ENCODE measurements around the gene SNRPA1. TPM values are rescaled to one million over a fixed set of nuclear protein-coding genes. Genes with fewer than 3 reads are reported as not detected.
A peak's percentile ranks its signal among the peaks of the same experiment; 100 is the strongest.

Gene SNRPA1
- total and polyA plus RNA-seq, 3 donors from 2014 or later = 91.0 to 121 (median 91.1) TPM

DNA sequence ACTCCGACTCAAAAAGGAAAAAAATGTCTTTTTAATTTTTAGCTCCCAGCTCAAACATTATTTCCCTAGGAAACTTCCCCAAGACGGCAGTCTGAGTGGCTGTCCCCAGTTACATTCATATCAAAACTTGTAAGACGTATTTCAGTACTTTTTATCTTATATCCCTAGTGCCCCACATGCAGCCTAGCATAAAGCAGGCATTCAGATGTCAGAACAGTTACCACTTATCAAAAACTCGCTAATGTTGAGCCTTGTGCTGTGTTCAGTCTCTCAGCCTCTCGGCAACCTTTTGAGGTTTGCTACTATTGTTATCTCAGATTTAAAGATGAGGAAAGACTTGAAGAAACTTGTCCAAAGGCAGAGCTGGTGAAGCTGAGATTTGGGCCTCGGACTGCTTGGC lies 11.1 kb downstream of the SNRPA1 start:
- 73 to 79% methylated on average over 6 of the region's 6 CpGs for WGBS, 2 donors
- H3K4me1 ChIP-seq = peaks cover 34% of the 10 kb centered on the region
- H3K9me3 ChIP-seq = no peaks in the 10 kb centered on the region
- H3K36me3 ChIP-seq (ENCODE audit: low read depth, missing control alignments) = no peaks in the 10 kb centered on the region
- DNase-seq = peak; percentile 62
- no peaks in the 10 kb centered on the region for H3K27me3 ChIP-seq
- H3K4me3 ChIP-seq = no peak overlapping the region
- TF ChIP-seq POLR2A (IDR thresholded peaks at IDR 0.05) = no peak
- TF ChIP-seq, protein P1, sequence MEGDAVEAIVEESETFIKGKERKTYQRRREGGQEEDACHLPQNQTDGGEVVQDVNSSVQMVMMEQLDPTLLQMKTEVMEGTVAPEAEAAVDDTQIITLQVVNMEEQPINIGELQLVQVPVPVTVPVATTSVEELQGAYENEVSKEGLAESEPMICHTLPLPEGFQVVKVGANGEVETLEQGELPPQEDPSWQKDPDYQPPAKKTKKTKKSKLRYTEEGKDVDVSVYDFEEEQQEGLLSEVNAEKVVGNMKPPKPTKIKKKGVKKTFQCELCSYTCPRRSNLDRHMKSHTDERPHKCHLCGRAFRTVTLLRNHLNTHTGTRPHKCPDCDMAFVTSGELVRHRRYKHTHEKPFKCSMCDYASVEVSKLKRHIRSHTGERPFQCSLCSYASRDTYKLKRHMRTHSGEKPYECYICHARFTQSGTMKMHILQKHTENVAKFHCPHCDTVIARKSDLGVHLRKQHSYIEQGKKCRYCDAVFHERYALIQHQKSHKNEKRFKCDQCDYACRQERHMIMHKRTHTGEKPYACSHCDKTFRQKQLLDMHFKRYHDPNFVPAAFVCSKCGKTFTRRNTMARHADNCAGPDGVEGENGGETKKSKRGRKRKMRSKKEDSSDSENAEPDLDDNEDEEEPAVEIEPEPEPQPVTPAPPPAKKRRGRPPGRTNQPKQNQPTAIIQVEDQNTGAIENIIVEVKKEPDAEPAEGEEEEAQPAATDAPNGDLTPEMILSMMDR (IDR thresholded peaks at IDR 0.05) = no peak
- intact Hi-C loops (cut with DNase I; ENCODE audit: low total_unique reads) = no loop called here
- H3K27ac ChIP-seq = peak overlapping the region in 1 of 2 donors; percentile 53

DNA sequence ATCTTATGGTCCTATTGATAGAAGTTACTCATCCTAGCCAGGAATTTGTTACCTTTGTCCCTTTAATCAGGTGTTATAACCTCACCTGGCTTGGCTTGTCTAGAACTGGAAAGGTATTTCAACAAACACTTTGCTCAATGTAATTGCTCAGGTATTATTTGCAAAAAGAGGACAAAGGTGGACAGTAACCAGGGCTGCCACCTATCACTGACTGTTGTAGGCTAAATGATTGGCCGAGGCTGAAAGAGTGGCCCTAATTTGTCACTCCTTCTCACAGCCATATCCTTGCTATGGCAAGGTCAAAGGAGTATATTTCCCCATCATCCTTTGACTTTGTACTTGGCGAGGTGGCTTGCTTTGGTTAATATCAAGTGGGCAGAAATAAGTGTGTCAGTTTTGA lies 15.0 kb downstream of the SNRPA1 start:
- intact Hi-C loops (cut with DNase I; ENCODE audit: low total_unique reads) = no loop called here
- TF ChIP-seq, protein P1 (IDR thresholded peaks at IDR 0.05) = no peak
- no peak for TF ChIP-seq POLR2A (IDR thresholded peaks at IDR 0.05)
- Histone ChIP-seq H3K4me1 (peaks cover 44% of the 10 kb centered on the region), H3K36me3 (ENCODE audit: low read depth, missing control alignments) (no peaks in the 10 kb centered on the region), H3K27ac (no peak overlapping the region), H3K9me3 (no peaks in the 10 kb centered on the region), H3K27me3 (no peaks in the 10 kb centered on the region), H3K4me3 (no peak overlapping the region)
- no peak for DNase-seq
- 80 to 95% methylated on average over 2 of the region's 2 CpGs for WGBS, 2 donors

DNA sequence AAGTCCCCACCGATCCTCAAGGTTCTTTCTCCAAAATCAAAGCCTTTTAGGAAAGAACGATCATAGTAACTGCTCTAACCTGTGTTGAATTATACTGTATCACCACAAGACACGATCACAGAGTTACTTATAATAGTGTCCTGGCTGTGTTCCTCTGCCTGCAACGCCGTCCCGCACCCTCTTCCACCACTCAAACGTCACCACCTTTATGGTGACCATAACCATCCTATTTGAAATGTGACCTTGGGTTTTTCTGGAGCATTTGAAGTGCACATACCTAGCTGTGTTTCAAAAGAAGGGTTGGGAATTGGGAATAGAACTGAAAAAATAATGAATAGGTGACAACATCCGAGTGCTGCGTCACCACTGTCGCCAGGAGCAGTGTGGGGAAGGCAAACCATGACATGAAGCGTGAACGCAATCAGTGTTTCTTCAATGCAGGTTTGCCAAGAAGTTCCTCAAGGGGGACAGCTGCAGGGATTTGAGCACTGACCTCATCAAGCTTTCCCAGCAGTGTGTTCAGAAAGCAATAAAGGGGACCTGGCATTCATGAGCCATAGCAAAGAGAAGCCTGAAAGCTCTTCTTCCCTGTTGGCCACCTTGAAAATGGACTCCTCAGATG lies 17.0 kb downstream of the SNRPA1 start:
- no peak for DNase-seq
- H3K27me3 ChIP-seq = no peaks in the 10 kb centered on the region
- TF ChIP-seq, protein P1 (IDR thresholded peaks at IDR 0.05) = no peak
- TF ChIP-seq POLR2A (IDR thresholded peaks at IDR 0.05) = no peak
- H3K36me3 ChIP-seq (ENCODE audit: low read depth, missing control alignments) = no peaks in the 10 kb centered on the region
- peaks cover 37% of the 10 kb centered on the region for H3K4me1 ChIP-seq
- no peaks in the 10 kb centered on the region for H3K9me3 ChIP-seq
- intact Hi-C loops (cut with DNase I; ENCODE audit: low total_unique reads) = no loop called here
- 43 to 48% methylated on average over 12 of the region's 12 CpGs for WGBS, 2 donors
- peak overlapping the region; percentile 70 to 94 for H3K4me3 ChIP-seq
- H3K27ac ChIP-seq = peak overlapping the region; percentile 40 to 77

DNA sequence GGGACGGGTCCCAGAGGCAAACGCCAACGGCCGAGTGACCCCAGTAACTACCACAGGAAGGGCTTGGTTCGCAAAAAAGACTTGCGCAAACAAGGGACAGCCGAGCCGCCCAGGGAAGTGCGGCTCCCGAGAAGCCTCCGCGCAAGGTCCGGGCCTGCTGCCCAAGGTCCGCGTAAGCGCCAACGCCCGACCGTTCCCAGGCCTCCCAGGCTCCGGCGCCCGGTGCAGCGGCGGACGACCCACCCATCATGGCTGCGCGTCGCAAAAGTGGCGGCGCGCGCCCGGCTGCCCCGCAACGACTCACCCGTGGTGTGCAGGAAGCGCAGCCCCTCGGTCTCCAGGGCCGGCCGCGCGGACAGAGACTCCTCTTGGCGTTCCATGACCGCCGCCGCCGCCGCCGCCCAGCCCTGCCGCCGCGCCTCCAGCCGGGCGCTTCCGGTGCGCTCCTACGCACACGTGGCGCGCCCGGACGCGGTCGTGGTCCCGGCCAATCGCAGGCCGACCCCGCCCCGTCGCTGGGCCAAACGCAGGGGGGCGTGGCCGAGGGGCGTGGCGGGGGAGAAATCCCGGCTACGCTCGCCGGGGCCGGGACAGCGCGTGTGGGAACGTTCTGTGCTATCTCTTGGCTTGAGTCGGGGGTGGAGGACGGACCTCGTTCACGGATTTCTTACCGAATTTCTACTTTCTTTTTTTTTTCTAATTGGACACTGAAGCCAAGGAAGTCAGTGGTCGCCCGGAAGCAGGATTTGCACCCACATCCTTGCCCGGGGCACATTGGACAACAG lies 17.8 kb downstream of the SNRPA1 start, which contains the start of gene SELENOS:
Gene SELENOS (minus strand): TSS at position 448 of the 785 bp plus-strand sequence. CDS start 68 bp downstream, at position 380.
- no peaks in the 10 kb centered on the region for H3K36me3 ChIP-seq (ENCODE audit: low read depth, missing control alignments)
- no peak for TF ChIP-seq POLR2A (IDR thresholded peaks at IDR 0.05)
- TF ChIP-seq, protein P1 (IDR thresholded peaks at IDR 0.05) = no peak
- WGBS, 2 donors = 0% methylated on average over 58 to 90 of the region's 91 CpGs
- peak; percentile 94 for DNase-seq
- H3K4me1 ChIP-seq = peaks cover 33% of the 10 kb centered on the region
- H3K4me3 ChIP-seq = peak within 1 kb of the TSS; percentile 70 to 94
- intact Hi-C loops (cut with DNase I; ENCODE audit: low total_unique reads) = no loop called here
- peak within 1 kb of the TSS; percentile 77 to 93 for H3K27ac ChIP-seq
- no peaks in the 10 kb centered on the region for H3K27me3 ChIP-seq
- no peaks in the 10 kb centered on the region for H3K9me3 ChIP-seq

Measured in testis (tissue), 3 donors.